Measurements from ENCODE around the gene TMEM167B. TPM values are rescaled to one million over a fixed set of nuclear protein-coding genes. Genes with fewer than 3 reads are reported as not detected.
A peak's percentile ranks its signal among the peaks of the same experiment; 100 is the strongest.

Gene TMEM167B
- total RNA-seq, 1 experiment from 2014 or later: 30.2 TPM

- POLR2A ChIA-PET: interaction anchor here (0.7 to 2.0 kb wide), 3 partner anchors 27 to 1058 kb away, joined by 3 to 6 read pairs (median 4); partner anchors contain the start of gene WDR47
- no peaks in the 10 kb centered on the region for H3K27me3 Mint-ChIP-seq (ENCODE audit: insufficient read depth, unreplicated experiment)
These were observed 21.3 kb upstream of the TMEM167B start for GRCh38 chr1:109069294-109069693.

GRCh38 chr1:109075531-109076490 lies 14.8 kb upstream of the TMEM167B start, which contains the start of gene TAF13:
TAF13 (minus strand) TSS chr1:109076003; CDS start chr1:109075947, 56 bp downstream.
- ChIA-PET POLR2A (interaction anchor here (0.6 to 3.3 kb wide), 26 partner anchors 8 to 875 kb away, joined by 3 to 69 read pairs (median 5); partner anchors contain the start of genes CLCC1, PSMA5, SARS1 and TMEM167B), CTCF (interaction anchor here (0.5 to 2.3 kb wide), 3 partner anchors 24 to 494 kb away, joined by 5 to 10 read pairs (median 9); a partner anchor contains a TSS)
- no peak for TF ChIP-seq CTCF (IDR thresholded peaks at IDR 0.05; ENCODE audit: unreplicated experiment)
- H3K36me3 Mint-ChIP-seq (ENCODE audit: insufficient read depth, unreplicated experiment): peaks cover 29% of the 10 kb centered on the region
- TSS peak; percentile 99 for BruUV-seq (replicated peaks)
- H3K27me3 Mint-ChIP-seq (ENCODE audit: insufficient read depth, unreplicated experiment): no peaks in the 10 kb centered on the region
- H3K4me1 Mint-ChIP-seq (ENCODE audit: insufficient read depth, unreplicated experiment): peaks cover 5% of the 10 kb centered on the region
- H3K27ac Mint-ChIP-seq (ENCODE audit: low read depth, unreplicated experiment): peak within 1 kb of the TSS; percentile 100
- H3K4me3 Mint-ChIP-seq (ENCODE audit: unreplicated experiment): peak within 1 kb of the TSS; percentile 99
- peak; percentile 93 for DNase-seq (ENCODE audit: unreplicated experiment)
- intact Hi-C loops (cut with micrococcal nuclease): loop anchor here (1.0 to 2.0 kb wide), 2 partner anchors 14 to 113 kb away; partner anchors contain the start of genes CLCC1 and TMEM167B
- H3K9me3 Mint-ChIP-seq (ENCODE audit: unreplicated experiment): no peaks in the 10 kb centered on the region

More at GRCh38 chr1:109069294-109069693, 21.3 kb upstream of the TMEM167B start:
- Mint-ChIP-seq H3K4me1 (ENCODE audit: insufficient read depth, unreplicated experiment) (peaks cover 5% of the 10 kb centered on the region), H3K9me3 (ENCODE audit: unreplicated experiment) (no peaks in the 10 kb centered on the region), H3K4me3 (ENCODE audit: unreplicated experiment) (no peak overlapping the region), H3K36me3 (ENCODE audit: insufficient read depth, unreplicated experiment) (peaks cover 61% of the 10 kb centered on the region), H3K27ac (ENCODE audit: low read depth, unreplicated experiment) (no peak overlapping the region)
- DNase-seq (ENCODE audit: unreplicated experiment): no peak
- no peak for TF ChIP-seq CTCF (IDR thresholded peaks at IDR 0.05; ENCODE audit: unreplicated experiment)
- intact Hi-C loops (cut with micrococcal nuclease): no loop called here
- CTCF ChIA-PET: interaction anchor here (0.7 kb wide), 2 partner anchors 140 to 526 kb away, joined by 3 to 4 read pairs; no protein-coding TSS in a partner anchor
- no TSS peak for BruUV-seq (replicated peaks)

GRCh38 chr1:109078317-109078716 lies 12.2 kb upstream of the TMEM167B start:
- BruUV-seq (replicated peaks): no TSS peak
- TF ChIP-seq CTCF (IDR thresholded peaks at IDR 0.05; ENCODE audit: unreplicated experiment): no peak
- Mint-ChIP-seq H3K9me3 (ENCODE audit: unreplicated experiment) (no peaks in the 10 kb centered on the region), H3K27me3 (ENCODE audit: insufficient read depth, unreplicated experiment) (no peaks in the 10 kb centered on the region), H3K4me3 (ENCODE audit: unreplicated experiment) (no peak overlapping the region), H3K27ac (ENCODE audit: low read depth, unreplicated experiment) (no peak overlapping the region), H3K4me1 (ENCODE audit: insufficient read depth, unreplicated experiment) (no peaks in the 10 kb centered on the region), H3K36me3 (ENCODE audit: insufficient read depth, unreplicated experiment) (peaks cover 14% of the 10 kb centered on the region)
- intact Hi-C loops (cut with micrococcal nuclease): no loop called here
- ChIA-PET POLR2A (interaction anchor here (3.3 kb wide), 1 partner anchor 36 kb away, joined by 17 read pairs; the partner anchor contains the start of gene WDR47), CTCF (interaction anchor here (1.3 kb wide), 1 partner anchor 22 kb away, joined by 3 read pairs; no protein-coding TSS in a partner anchor)
- DNase-seq (ENCODE audit: unreplicated experiment): no peak

- intact Hi-C loops (cut with micrococcal nuclease): no loop called here
- POLR2A ChIA-PET: no interaction called here
- H3K4me3 Mint-ChIP-seq (ENCODE audit: unreplicated experiment): no peak overlapping the region
- TF ChIP-seq CTCF (IDR thresholded peaks at IDR 0.05; ENCODE audit: unreplicated experiment): no peak
- DNase-seq (ENCODE audit: unreplicated experiment): no peak
- H3K27me3 Mint-ChIP-seq (ENCODE audit: insufficient read depth, unreplicated experiment): no peaks in the 10 kb centered on the region
- no peak overlapping the region for H3K27ac Mint-ChIP-seq (ENCODE audit: low read depth, unreplicated experiment)
- H3K4me1 Mint-ChIP-seq (ENCODE audit: insufficient read depth, unreplicated experiment): no peaks in the 10 kb centered on the region
- H3K9me3 Mint-ChIP-seq (ENCODE audit: unreplicated experiment): no peaks in the 10 kb centered on the region
- H3K36me3 Mint-ChIP-seq (ENCODE audit: insufficient read depth, unreplicated experiment): peaks cover 7% of the 10 kb centered on the region
- BruUV-seq (replicated peaks): no TSS peak
- CTCF ChIA-PET: interaction anchor here (1.3 kb wide), 1 partner anchor 21 kb away, joined by 3 read pairs; no protein-coding TSS in a partner anchor
These were observed 11.3 kb upstream of the TMEM167B start for GRCh38 chr1:109079240-109079622.

All from MCF 10A (cell line).